ENCODE measurements around the gene CRYBG3. TPM values are rescaled to one million over a fixed set of nuclear protein-coding genes. Genes with fewer than 3 reads are reported as not detected.

Gene CRYBG3
- total and polyA plus RNA-seq, 2 donors from 2014 or later, result 3.1 to 20.7 TPM

DNA sequence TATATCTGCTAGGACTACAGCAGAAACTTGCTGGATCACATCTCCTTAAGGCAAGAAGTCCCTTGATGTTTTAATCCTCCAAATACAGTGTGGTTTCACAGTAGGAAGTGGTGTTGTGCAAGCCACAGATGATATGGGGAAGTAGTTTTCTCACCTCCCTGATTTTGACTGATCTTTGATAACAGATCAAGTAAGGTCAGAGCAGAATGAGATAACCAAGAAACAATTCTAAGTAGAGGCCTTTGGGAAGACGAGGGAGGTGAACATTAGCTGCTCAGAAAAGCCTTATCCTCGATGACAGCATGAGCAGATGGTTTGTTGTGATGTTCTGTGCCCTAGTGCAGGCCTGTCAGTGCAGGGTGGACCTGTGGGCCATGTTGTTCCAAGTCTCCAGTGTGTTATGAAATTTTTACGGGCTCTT, 89.1 kb downstream of the CRYBG3 start:
- Histone ChIP-seq H3K27ac (ENCODE audit: low read depth in 2 of 2, low read length in 2 of 2) (no peak overlapping the region), H3K4me3 (ENCODE audit: low read length in 3 of 3) (no peak overlapping the region), H3K9me3 (ENCODE audit: control insufficient read depth in 2 of 3, insufficient read depth in 1 of 3, low read length in 3 of 3) (no peaks in the 10 kb centered on the region), H3K27me3 (ENCODE audit: control insufficient read depth, insufficient read depth, low read length) (no peaks in the 10 kb centered on the region), H3K9ac (ENCODE audit: low read length in 3 of 3) (no peak overlapping the region), H3K36me3 (ENCODE audit: control insufficient read depth in 2 of 3, insufficient read depth in 3 of 3, low read length in 3 of 3) (peaks cover 0 to 2% (median 0%) of the 10 kb centered on the region in 3 donors), H3K4me1 (ENCODE audit: control insufficient read depth in 2 of 3, insufficient read depth in 2 of 3, low read depth in 1 of 3, low read length in 3 of 3) (no peaks in the 10 kb centered on the region)
- TF ChIP-seq, protein P1, sequence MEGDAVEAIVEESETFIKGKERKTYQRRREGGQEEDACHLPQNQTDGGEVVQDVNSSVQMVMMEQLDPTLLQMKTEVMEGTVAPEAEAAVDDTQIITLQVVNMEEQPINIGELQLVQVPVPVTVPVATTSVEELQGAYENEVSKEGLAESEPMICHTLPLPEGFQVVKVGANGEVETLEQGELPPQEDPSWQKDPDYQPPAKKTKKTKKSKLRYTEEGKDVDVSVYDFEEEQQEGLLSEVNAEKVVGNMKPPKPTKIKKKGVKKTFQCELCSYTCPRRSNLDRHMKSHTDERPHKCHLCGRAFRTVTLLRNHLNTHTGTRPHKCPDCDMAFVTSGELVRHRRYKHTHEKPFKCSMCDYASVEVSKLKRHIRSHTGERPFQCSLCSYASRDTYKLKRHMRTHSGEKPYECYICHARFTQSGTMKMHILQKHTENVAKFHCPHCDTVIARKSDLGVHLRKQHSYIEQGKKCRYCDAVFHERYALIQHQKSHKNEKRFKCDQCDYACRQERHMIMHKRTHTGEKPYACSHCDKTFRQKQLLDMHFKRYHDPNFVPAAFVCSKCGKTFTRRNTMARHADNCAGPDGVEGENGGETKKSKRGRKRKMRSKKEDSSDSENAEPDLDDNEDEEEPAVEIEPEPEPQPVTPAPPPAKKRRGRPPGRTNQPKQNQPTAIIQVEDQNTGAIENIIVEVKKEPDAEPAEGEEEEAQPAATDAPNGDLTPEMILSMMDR (IDR thresholded peaks at IDR 0.05; ENCODE audit: borderline replicate concordance, extremely low read depth, insufficient read depth), result no peak
- FAIRE-seq (no peak), DNase-seq (no peak)
- intact Hi-C loops (cut with DNase I), result no loop called here

DNA sequence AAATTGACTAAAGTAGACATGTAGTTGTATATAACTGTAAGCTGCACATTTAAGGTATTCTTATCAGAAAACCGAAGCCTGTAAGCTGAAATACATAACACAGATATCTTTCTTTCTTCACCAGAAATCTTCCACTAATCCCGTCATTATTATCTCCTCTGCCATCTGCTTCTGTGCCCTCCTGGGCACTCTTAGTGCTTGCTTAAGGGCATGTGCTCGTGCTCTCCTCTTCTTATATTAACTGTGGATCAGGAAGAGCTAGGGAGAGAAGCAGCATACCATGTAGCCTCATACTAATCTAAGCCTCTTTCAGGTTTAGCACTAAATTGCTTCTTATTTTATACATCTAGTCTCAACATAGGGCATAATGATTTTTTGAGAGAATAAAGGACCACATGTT, 89.6 kb downstream of the CRYBG3 start:
- Histone ChIP-seq H3K4me1 (ENCODE audit: control insufficient read depth in 2 of 3, insufficient read depth in 2 of 3, low read depth in 1 of 3, low read length in 3 of 3) (no peaks in the 10 kb centered on the region), H3K27ac (ENCODE audit: low read depth in 2 of 2, low read length in 2 of 2) (no peak overlapping the region), H3K36me3 (ENCODE audit: control insufficient read depth in 2 of 3, insufficient read depth in 3 of 3, low read length in 3 of 3) (peaks cover 0 to 4% (median 0%) of the 10 kb centered on the region in 3 donors), H3K9me3 (ENCODE audit: control insufficient read depth in 2 of 3, insufficient read depth in 1 of 3, low read length in 3 of 3) (no peaks in the 10 kb centered on the region), H3K4me3 (ENCODE audit: low read length in 3 of 3) (no peak overlapping the region), H3K9ac (ENCODE audit: low read length in 3 of 3) (no peak overlapping the region), H3K27me3 (ENCODE audit: control insufficient read depth, insufficient read depth, low read length) (no peaks in the 10 kb centered on the region)
- intact Hi-C loops (cut with DNase I), result no loop called here
- TF ChIP-seq, protein P1 (IDR thresholded peaks at IDR 0.05; ENCODE audit: borderline replicate concordance, extremely low read depth, insufficient read depth), result no peak
- no peak for FAIRE-seq
- DNase-seq, result no peak

DNA sequence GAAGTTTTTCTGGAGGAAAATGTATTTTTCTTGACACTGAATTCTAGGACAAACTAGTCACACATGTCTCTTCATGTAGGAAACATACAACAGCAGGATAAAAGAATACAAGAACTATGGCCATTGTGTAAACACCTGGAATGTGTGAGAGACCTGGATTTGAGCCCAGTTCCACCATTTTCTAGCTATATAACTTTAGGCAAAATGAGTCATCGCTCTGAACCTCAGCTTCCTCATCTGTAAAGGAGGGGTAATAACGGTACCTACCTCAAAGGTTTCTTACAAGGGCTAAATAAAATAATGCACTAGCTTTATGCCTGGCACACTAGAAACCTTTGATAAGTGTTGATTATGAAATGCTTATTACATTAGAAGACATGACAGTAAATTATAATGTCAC, 92.6 kb downstream of the CRYBG3 start:
- H3K36me3 ChIP-seq (ENCODE audit: control insufficient read depth in 2 of 3, insufficient read depth in 3 of 3, low read length in 3 of 3), result peaks cover 0 to 6% (median 0%) of the 10 kb centered on the region in 3 donors

More for the DNA sequence above, 92.6 kb downstream of the CRYBG3 start:
- Histone ChIP-seq H3K27me3 (ENCODE audit: control insufficient read depth, insufficient read depth, low read length) (no peaks in the 10 kb centered on the region), H3K9me3 (ENCODE audit: control insufficient read depth in 2 of 3, insufficient read depth in 1 of 3, low read length in 3 of 3) (no peaks in the 10 kb centered on the region), H3K27ac (ENCODE audit: low read depth in 2 of 2, low read length in 2 of 2) (no peak overlapping the region), H3K4me3 (ENCODE audit: low read length in 3 of 3) (no peak overlapping the region), H3K4me1 (ENCODE audit: control insufficient read depth in 2 of 3, insufficient read depth in 2 of 3, low read depth in 1 of 3, low read length in 3 of 3) (no peaks in the 10 kb centered on the region), H3K9ac (ENCODE audit: low read length in 3 of 3) (no peak overlapping the region)
- no peak for FAIRE-seq
- DNase-seq, result no peak
- TF ChIP-seq, protein P1 (IDR thresholded peaks at IDR 0.05; ENCODE audit: borderline replicate concordance, extremely low read depth, insufficient read depth), result no peak
- intact Hi-C loops (cut with DNase I), result no loop called here

Data from kidney (tissue), 14 donors.